Activated naive CD4-positive, alpha-beta T cell treated with anti-CD3 and anti-CD28 coated beads, Interleukin-2, amount 50 U/mL, for 24 hours (primary cell): ENCODE data around the gene CPNE9.

Source experiments
- H3K27ac Mint-ChIP-seq: one replicate; pipeline ENCODE4 v1.8.0; 2021; ENCODE audit warnings: mild to moderate bottlenecking, mixed read lengths
- H3K27me3 Mint-ChIP-seq: one replicate; pipeline ENCODE4 v1.8.0; 2021; ENCODE audit warnings: mixed read lengths
- H3K36me3 Mint-ChIP-seq: one replicate; pipeline ENCODE4 v1.8.0; 2021; ENCODE audit warnings: mixed read lengths
- H3K4me1 Mint-ChIP-seq: one replicate; pipeline ENCODE4 v1.8.0; 2021; ENCODE audit warnings: mixed read lengths
- H3K4me3 Mint-ChIP-seq: one replicate; pipeline ENCODE4 v1.8.0; 2021; ENCODE audit warnings: mild to moderate bottlenecking, mixed read lengths
- H3K9me3 Mint-ChIP-seq: one replicate; pipeline ENCODE4 v1.8.0; 2021; ENCODE audit warnings: mixed read lengths

The CPNE9 gene

GRCh38 chr3:9697892-9698291, 5.7 kb upstream of the CPNE9 start:
- no peak overlapping the region for H3K27ac Mint-ChIP-seq
- H3K9me3 Mint-ChIP-seq, result no peaks in the 10 kb centered on the region
- H3K4me1 Mint-ChIP-seq, result no peaks in the 10 kb centered on the region
- H3K36me3 Mint-ChIP-seq, result peaks cover 31% of the 10 kb centered on the region
- no peak overlapping the region for H3K4me3 Mint-ChIP-seq
- no peaks in the 10 kb centered on the region for H3K27me3 Mint-ChIP-seq

- peaks cover 30% of the 10 kb centered on the region for H3K36me3 Mint-ChIP-seq
- peaks cover 3% of the 10 kb centered on the region for H3K4me1 Mint-ChIP-seq
- no peaks in the 10 kb centered on the region for H3K9me3 Mint-ChIP-seq
- H3K27me3 Mint-ChIP-seq, result no peaks in the 10 kb centered on the region
- no peak overlapping the region for H3K27ac Mint-ChIP-seq
- no peak overlapping the region for H3K4me3 Mint-ChIP-seq
Measured at GRCh38 chr3:9698293-9698692, 5.3 kb upstream of the CPNE9 start.

GRCh38 chr3:9700536-9700935, 3.1 kb upstream of the CPNE9 start:
- Mint-ChIP-seq H3K27ac (no peak overlapping the region), H3K4me1 (peaks cover 9% of the 10 kb centered on the region), H3K9me3 (no peaks in the 10 kb centered on the region), H3K4me3 (no peak overlapping the region), H3K36me3 (peaks cover 24% of the 10 kb centered on the region), H3K27me3 (peaks cover 3% of the 10 kb centered on the region)

GRCh38 chr3:9701006-9701405, 2.6 kb upstream of the CPNE9 start:
- peaks cover 9% of the 10 kb centered on the region for H3K4me1 Mint-ChIP-seq
- H3K27me3 Mint-ChIP-seq, result peaks cover 5% of the 10 kb centered on the region
- H3K4me3 Mint-ChIP-seq, result no peak overlapping the region
- H3K9me3 Mint-ChIP-seq, result no peaks in the 10 kb centered on the region
- H3K36me3 Mint-ChIP-seq, result peaks cover 23% of the 10 kb centered on the region
- H3K27ac Mint-ChIP-seq, result no peak overlapping the region

GRCh38 chr3:9701711-9702110, 1.9 kb upstream of the CPNE9 start:
- Mint-ChIP-seq H3K4me3 (no peak overlapping the region), H3K27ac (no peak overlapping the region), H3K27me3 (peaks cover 8% of the 10 kb centered on the region), H3K36me3 (peaks cover 26% of the 10 kb centered on the region), H3K9me3 (no peaks in the 10 kb centered on the region), H3K4me1 (peaks cover 9% of the 10 kb centered on the region)

- H3K9me3 Mint-ChIP-seq, result no peaks in the 10 kb centered on the region
- peak overlapping the region; percentile 8 for H3K4me3 Mint-ChIP-seq
- peaks cover 19% of the 10 kb centered on the region for H3K36me3 Mint-ChIP-seq
- peaks cover 8% of the 10 kb centered on the region for H3K27me3 Mint-ChIP-seq
- H3K4me1 Mint-ChIP-seq, result peaks cover 9% of the 10 kb centered on the region
- no peak overlapping the region for H3K27ac Mint-ChIP-seq
Measured at GRCh38 chr3:9703240-9703639, 393 bp upstream of the CPNE9 start.

- H3K27me3 Mint-ChIP-seq, result peaks cover 8% of the 10 kb centered on the region
- H3K4me3 Mint-ChIP-seq, result peak overlapping the region; percentile 7
- H3K27ac Mint-ChIP-seq, result no peak overlapping the region
- no peaks in the 10 kb centered on the region for H3K9me3 Mint-ChIP-seq
- H3K36me3 Mint-ChIP-seq, result peaks cover 18% of the 10 kb centered on the region
- H3K4me1 Mint-ChIP-seq, result peaks cover 9% of the 10 kb centered on the region
Measured at GRCh38 chr3:9704347-9705322, 1.0 kb downstream of the CPNE9 start.

GRCh38 chr3:9710174-9710739, 6.6 kb downstream of the CPNE9 start:
- H3K27me3 Mint-ChIP-seq, result peaks cover 6% of the 10 kb centered on the region
- H3K36me3 Mint-ChIP-seq, result peaks cover 3% of the 10 kb centered on the region
- H3K4me1 Mint-ChIP-seq, result no peaks in the 10 kb centered on the region
- no peaks in the 10 kb centered on the region for H3K9me3 Mint-ChIP-seq
- no peak overlapping the region for H3K27ac Mint-ChIP-seq
- H3K4me3 Mint-ChIP-seq, result no peak overlapping the region

GRCh38 chr3:9712415-9712814, 8.8 kb downstream of the CPNE9 start:
- H3K27me3 Mint-ChIP-seq, result no peaks in the 10 kb centered on the region
- H3K4me1 Mint-ChIP-seq, result peaks cover 3% of the 10 kb centered on the region
- no peaks in the 10 kb centered on the region for H3K9me3 Mint-ChIP-seq
- H3K27ac Mint-ChIP-seq, result no peak overlapping the region
- no peaks in the 10 kb centered on the region for H3K36me3 Mint-ChIP-seq
- H3K4me3 Mint-ChIP-seq, result no peak overlapping the region

- Mint-ChIP-seq H3K27ac (no peak overlapping the region), H3K27me3 (no peaks in the 10 kb centered on the region), H3K9me3 (no peaks in the 10 kb centered on the region), H3K36me3 (no peaks in the 10 kb centered on the region), H3K4me1 (peaks cover 10% of the 10 kb centered on the region), H3K4me3 (no peak overlapping the region)
Measured at GRCh38 chr3:9713142-9713541, 9.5 kb downstream of the CPNE9 start.

GRCh38 chr3:9715136-9715535, 11.5 kb downstream of the CPNE9 start:
- no peaks in the 10 kb centered on the region for H3K27me3 Mint-ChIP-seq
- peaks cover 14% of the 10 kb centered on the region for H3K4me1 Mint-ChIP-seq
- no peak overlapping the region for H3K4me3 Mint-ChIP-seq
- H3K36me3 Mint-ChIP-seq, result no peaks in the 10 kb centered on the region
- no peak overlapping the region for H3K27ac Mint-ChIP-seq
- H3K9me3 Mint-ChIP-seq, result no peaks in the 10 kb centered on the region

- Mint-ChIP-seq H3K4me3 (no peak overlapping the region), H3K4me1 (peaks cover 14% of the 10 kb centered on the region), H3K9me3 (no peaks in the 10 kb centered on the region), H3K27ac (no peak overlapping the region), H3K27me3 (no peaks in the 10 kb centered on the region), H3K36me3 (no peaks in the 10 kb centered on the region)
Measured at GRCh38 chr3:9715764-9716437, 12.3 kb downstream of the CPNE9 start.

GRCh38 chr3:9716801-9717555, 13.3 kb downstream of the CPNE9 start:
- no peaks in the 10 kb centered on the region for H3K9me3 Mint-ChIP-seq
- peaks cover 14% of the 10 kb centered on the region for H3K4me1 Mint-ChIP-seq
- no peaks in the 10 kb centered on the region for H3K27me3 Mint-ChIP-seq
- no peak overlapping the region for H3K4me3 Mint-ChIP-seq
- H3K36me3 Mint-ChIP-seq, result no peaks in the 10 kb centered on the region
- H3K27ac Mint-ChIP-seq, result no peak overlapping the region

GRCh38 chr3:9717563-9717962, 13.9 kb downstream of the CPNE9 start:
- no peaks in the 10 kb centered on the region for H3K9me3 Mint-ChIP-seq
- H3K27ac Mint-ChIP-seq, result no peak overlapping the region
- no peaks in the 10 kb centered on the region for H3K36me3 Mint-ChIP-seq
- H3K4me1 Mint-ChIP-seq, result peaks cover 14% of the 10 kb centered on the region
- no peak overlapping the region for H3K4me3 Mint-ChIP-seq
- no peaks in the 10 kb centered on the region for H3K27me3 Mint-ChIP-seq

GRCh38 chr3:9718118-9718517, 14.5 kb downstream of the CPNE9 start:
- no peaks in the 10 kb centered on the region for H3K9me3 Mint-ChIP-seq
- H3K4me1 Mint-ChIP-seq, result peaks cover 14% of the 10 kb centered on the region
- no peaks in the 10 kb centered on the region for H3K27me3 Mint-ChIP-seq
- no peaks in the 10 kb centered on the region for H3K36me3 Mint-ChIP-seq
- H3K27ac Mint-ChIP-seq, result no peak overlapping the region
- no peak overlapping the region for H3K4me3 Mint-ChIP-seq
